H1 (cell line): ENCODE results near the gene CCL3. TPM values are rescaled to one million over a fixed set of nuclear protein-coding genes. Genes with fewer than 3 reads are reported as not detected.

Experiments used
- CTCF ChIA-PET: fragments of 300-600 bp; sonication (Branson Sonifier 250); formaldehyde crosslinking; loops from one replicate; lab custom pipeline; 2021; ENCODE audit not compliant: partially characterized antibody; lab: Charles Lee
- POLR2A ChIA-PET: fragments of 300-600 bp; sonication (Branson Sonifier 250); formaldehyde crosslinking; loops from one replicate; lab custom pipeline; 2021; ENCODE audit warnings: inconsistent platforms; ENCODE audit not compliant: partially characterized antibody; lab: Charles Lee
- DNase-seq, 2 experiments: peaks; one replicate each; pipeline versions ENCODE4 v3.0.0 to v3.0.0-alpha.2; 2010 to 2022; ENCODE audit warnings: low spot score in 2 of 2, low read depth in 1 of 2, mixed read lengths in 1 of 2
- FAIRE-seq: peaks from 2 replicates; lab custom pipeline; 2011; peaks lifted over from hg19 to GRCh38; lab: Jason Lieb, UNC
- H2AFZ ChIP-seq: 2 replicates; pipeline ENCODE4 v1.8.1; 2012; ENCODE audit warnings: low read length, inconsistent platforms
- H2AK5ac ChIP-seq: 2 replicates; pipeline ENCODE4 v1.6.1; 2013; ENCODE audit warnings: low read depth, low read length
- H2BK120ac ChIP-seq: replicated peaks from 2 replicates; pipeline ENCODE3; 2013; ENCODE audit warnings: low read depth, low read length, inconsistent platforms
- H2BK12ac ChIP-seq: 2 replicates; pipeline ENCODE4 v1.6.1; 2013; ENCODE audit warnings: low read depth, low read length
- H2BK15ac ChIP-seq: 2 replicates; pipeline ENCODE4 v1.6.1; 2013; ENCODE audit warnings: low read length
- H2BK20ac ChIP-seq: 2 replicates; pipeline ENCODE4 v1.6.1; 2013; ENCODE audit warnings: low read length
- H2BK5ac ChIP-seq: 2 replicates; pipeline ENCODE4 v1.6.1; 2013; ENCODE audit warnings: low read depth, low read length
- H3K14ac ChIP-seq: 2 replicates; pipeline ENCODE4 v1.6.1; 2013; ENCODE audit warnings: inconsistent platforms; ENCODE audit not compliant: insufficient read length
- H3K18ac ChIP-seq: 2 replicates; pipeline ENCODE4 v1.6.1; 2013; ENCODE audit warnings: low read length; ENCODE audit errors: extremely low read depth
- H3K23ac ChIP-seq: 2 replicates; pipeline ENCODE4 v1.6.1; 2013; ENCODE audit warnings: inconsistent platforms; ENCODE audit not compliant: insufficient read length
- H3K23me2 ChIP-seq: 2 replicates; pipeline ENCODE4 v1.6.1; 2013; ENCODE audit warnings: low read depth, low read length
- H3K27ac ChIP-seq: 2 replicates; pipeline ENCODE4 v1.6.1; 2011; ENCODE audit warnings: low read depth, low read length, inconsistent platforms
- H3K27me3 ChIP-seq, 4 experiments: replicated peaks in 1 of 4; 1 replicate in 1 of 4; 2 replicates in 3 of 4; pipeline versions ENCODE4 v1.6.1 to v1.8.1; 2011 to 2013; ENCODE audit warnings: low read length in 3 of 4, mild to moderate bottlenecking in 3 of 4, inconsistent platforms in 2 of 4, mixed read lengths in 2 of 4, moderate library complexity in 1 of 4; ENCODE audit not compliant: control insufficient read depth in 3 of 4, insufficient read depth in 3 of 4; ENCODE audit errors: extremely low read depth in 1 of 4
- H3K36me3 ChIP-seq, 4 experiments: 2 replicates each; pipeline versions ENCODE4 v1.6.1 to v1.8.1; 2011 to 2013; ENCODE audit warnings: mild to moderate bottlenecking in 4 of 4, low read length in 3 of 4, moderate library complexity in 2 of 4, control low read depth in 1 of 4, inconsistent platforms in 1 of 4; ENCODE audit not compliant: insufficient read depth in 4 of 4, control insufficient read depth in 2 of 4
- H3K4ac ChIP-seq: replicated peaks from 2 replicates; pipeline ENCODE3; 2013; ENCODE audit warnings: low read length, low read depth, mixed read lengths, inconsistent platforms; ENCODE audit not compliant: insufficient read length
- H3K4me1 ChIP-seq, 4 experiments: replicated peaks in 1 of 4; 1 replicate in 1 of 4; 2 replicates in 3 of 4; pipeline versions ENCODE4 v1.6.1 to v1.8.1; 2011 to 2013; ENCODE audit warnings: low read length in 3 of 4, inconsistent platforms in 2 of 4, mixed read lengths in 1 of 4; ENCODE audit not compliant: insufficient read depth in 4 of 4, control insufficient read depth in 3 of 4
- H3K4me2 ChIP-seq, 2 experiments: 2 replicates each; pipeline versions ENCODE4 v1.6.1 to v1.8.1; 2011 to 2013; ENCODE audit warnings: low read depth in 2 of 2, low read length in 2 of 2, control low read depth in 1 of 2, inconsistent platforms in 1 of 2, mild to moderate bottlenecking in 1 of 2; ENCODE audit not compliant: insufficient read depth in 1 of 2
- H3K4me3 ChIP-seq, 4 experiments: fragments of 200-600, 300-600 bp in 1 of 4; sonication (generic), shearing (Covaris generic), sonication (Bioruptor Twin) in 1 of 4; 2 replicates each; pipeline versions ENCODE4 v1.5.1 to v1.8.1; 2011 to 2016; ENCODE audit warnings: low read length in 4 of 4, low read depth in 3 of 4, control low read depth in 2 of 4, inconsistent platforms in 2 of 4, mild to moderate bottlenecking in 2 of 4, mixed read lengths in 1 of 4, moderate library complexity in 1 of 4; ENCODE audit not compliant: insufficient read depth in 2 of 4; ENCODE audit errors: extremely low read depth in 1 of 4
- H3K56ac ChIP-seq: replicated peaks from 2 replicates; pipeline ENCODE3; 2013; ENCODE audit warnings: low read depth, mild to moderate bottlenecking, mixed read lengths, low read length, inconsistent platforms; ENCODE audit not compliant: insufficient read length
- H3K79me1 ChIP-seq: 2 replicates; pipeline ENCODE4 v1.6.1; 2013; ENCODE audit warnings: low read depth, low read length, control low read depth
- H3K79me2 ChIP-seq, 2 experiments: 2 replicates each; pipeline versions ENCODE4 v1.6.1 to v1.8.1; 2012 to 2013; ENCODE audit warnings: low read length in 2 of 2, mild to moderate bottlenecking in 2 of 2, inconsistent platforms in 1 of 2; ENCODE audit not compliant: insufficient read depth in 2 of 2, control insufficient read depth in 1 of 2
- H3K9ac ChIP-seq, 4 experiments: replicated peaks in 1 of 4; 1 replicate in 1 of 4; 2 replicates in 3 of 4; pipeline versions ENCODE4 v1.6.1 to v1.8.1; 2011 to 2013; ENCODE audit warnings: low read depth in 3 of 4, low read length in 3 of 4, control low read depth in 2 of 4, mild to moderate bottlenecking in 2 of 4, moderate library complexity in 2 of 4, inconsistent platforms in 1 of 4; ENCODE audit errors: extremely low read depth in 1 of 4
- H3K9me3 ChIP-seq, 2 experiments: 2 replicates each; pipeline versions ENCODE4 v1.6.1 to v1.8.1; 2012 to 2013; ENCODE audit warnings: mild to moderate bottlenecking in 2 of 2, moderate library complexity in 2 of 2, control low read depth in 1 of 2, inconsistent platforms in 1 of 2, low read depth in 1 of 2, low read length in 1 of 2, mixed read lengths in 1 of 2; ENCODE audit not compliant: insufficient read depth in 2 of 2
- H4K20me1 ChIP-seq, 2 experiments: replicated peaks in 1 of 2; 2 replicates each; pipeline versions ENCODE3 to v1.8.1; 2011 to 2013; ENCODE audit warnings: inconsistent platforms in 2 of 2, low read length in 2 of 2, mild to moderate bottlenecking in 1 of 2; ENCODE audit not compliant: insufficient read depth in 2 of 2, control insufficient read depth in 1 of 2
- H4K5ac ChIP-seq: 2 replicates; pipeline ENCODE4 v1.6.1; 2013; ENCODE audit warnings: low read length, low read depth, mixed read lengths, inconsistent platforms; ENCODE audit not compliant: insufficient read length
- H4K8ac ChIP-seq: 2 replicates; pipeline ENCODE4 v1.8.0; 2013; ENCODE audit warnings: mild to moderate bottlenecking, moderate library complexity, low read length, inconsistent platforms; ENCODE audit not compliant: insufficient read depth; ENCODE audit errors: extremely low read depth
- H4K91ac ChIP-seq: replicated peaks from 2 replicates; pipeline ENCODE3; 2013; ENCODE audit warnings: low read length, mixed read lengths, inconsistent platforms; ENCODE audit not compliant: insufficient read length
- BACH1 ChIP-seq: IDR thresholded peaks from 2 replicates; pipeline ENCODE4 v1.6.1; 2012; ENCODE audit warnings: low read length, improper control_type of control experiment
- CBX5 ChIP-seq: fragments of 300-800, 300-1000 bp; sonication (generic); IDR thresholded peaks from 2 replicates; pipeline ENCODE4 v1.7.1; 2016; ENCODE audit warnings: antibody characterized with exemption, low read length, low read depth
- E2F6 ChIP-seq: IDR thresholded peaks from 2 replicates; pipeline ENCODE4 v1.6.1; 2012; ENCODE audit warnings: inconsistent platforms
- KDM1A ChIP-seq: fragments of 200-600, 300-600 bp; sonication (generic); IDR thresholded peaks from 2 replicates; pipeline ENCODE4 v1.7.1; 2016; ENCODE audit warnings: mild to moderate bottlenecking, low read length, borderline replicate concordance
- WGBS, 2 experiments: shearing (Covaris generic) in 1 of 2; methylation state at CpG; one replicate each; pipeline versions ENCODE4 v1.1.6 to v1.1.7; 2013 to 2015; ENCODE audit warnings: low lambda C conversion rate in 2 of 2, mixed read lengths in 2 of 2, inconsistent platforms in 1 of 2, low coverage in 1 of 2, missing lambda C conversion rate in 1 of 2; ENCODE audit not compliant: insufficient replicate concordance in 2 of 2, insufficient coverage in 1 of 2, insufficient read length in 1 of 2; ENCODE audit errors: extremely low coverage in 1 of 2, missing lambda C conversion rate in 1 of 2; 5-methylcytosine and 5-hydroxymethylcytosine counted together
- polyA plus RNA-seq, 7 experiments: library from polyadenylated mRNA; depleted of rRNA in 3 of 7; stranded (reverse) in 5 of 7; unstranded in 2 of 7; fragments of >200 nt in 5 of 7; fragments of 200-250 nt in 2 of 7; gene quantifications; 1 replicate in 5 of 7; 2 replicates in 1 of 7; 4 replicates in 1 of 7; pipeline versions ENCODE4 v1.2.1 to v1.2.3, GENCODE V29; 2011 to 2013; ENCODE audit warnings: missing spikeins in 2 of 7, mixed read lengths in 2 of 7
- total RNA-seq: library from RNA; stranded (reverse); fragmentation: NEBNext Ultra II Directional; extraction: Animal tissue kit (Norgen Biotek cat#: 25700); gene quantifications from 2 replicates; pipeline ENCODE4 v1.2.1, GENCODE V29; 2021

Gene CCL3
- total and polyA plus RNA-seq, 2 of the 8 experiments (the other 6 are each of a cell fraction or from before 2014, with no cell fraction given) = not detected

- Histone ChIP-seq H3K23ac (no peak within 1 kb of the TSS), H3K18ac (no peak within 1 kb of the TSS)
- FAIRE-seq = no peak
Measured at GRCh38 chr17:36063786-36064541, 26.0 kb downstream of the CCL3 start, which contains the start of gene CCL18. Gene CCL18 (plus strand): TSS chr17:36064272. CDS start chr17:36064343, 71 bp downstream.

More at GRCh38 chr17:36063786-36064541, 26.0 kb downstream of the CCL3 start, which contains the start of gene CCL18:
- no peaks in the 10 kb centered on the region for H3K79me1 ChIP-seq
- H3K9ac ChIP-seq = no peak within 1 kb of the TSS
- H3K56ac ChIP-seq = no peak within 1 kb of the TSS
- H2BK12ac ChIP-seq = no peak within 1 kb of the TSS
- TF ChIP-seq E2F6 (no peak), CBX5 (no peak), BACH1 (no peak), KDM1A (no peak)
- no peaks in the 10 kb centered on the region; a peak in 1 of 7 replicates for H3K27me3 ChIP-seq
- no peak within 1 kb of the TSS for H2BK20ac ChIP-seq
- H3K4me1 ChIP-seq = no peaks in the 10 kb centered on the region
- H2BK5ac ChIP-seq = no peak within 1 kb of the TSS
- ChIA-PET POLR2A (no interaction called here), CTCF (interaction anchor here (1.0 kb wide), 1 partner anchor 9 kb away, joined by 6 read pairs; no protein-coding TSS in a partner anchor)
- H4K91ac ChIP-seq = no peak within 1 kb of the TSS
- WGBS, 2 experiments = 80% methylated on average over 5 of the region's 5 CpGs; no CpG with 5 or more reads in 1 of the 2 experiments
- H3K27ac ChIP-seq = no peak within 1 kb of the TSS
- no peak within 1 kb of the TSS for H2AK5ac ChIP-seq
- H3K23me2 ChIP-seq = no peaks in the 10 kb centered on the region
- no peak within 1 kb of the TSS for H3K4me3 ChIP-seq
- H2BK120ac ChIP-seq = no peak within 1 kb of the TSS
- DNase-seq = no peak
- no peak within 1 kb of the TSS for H4K8ac ChIP-seq
- H3K4ac ChIP-seq = no peak within 1 kb of the TSS
- H3K4me2 ChIP-seq = no peak within 1 kb of the TSS
- H3K36me3 ChIP-seq = no peaks in the 10 kb centered on the region
- H4K20me1 ChIP-seq = no peaks in the 10 kb centered on the region
- H3K79me2 ChIP-seq = no peaks in the 10 kb centered on the region
- H3K9me3 ChIP-seq = no peaks in the 10 kb centered on the region
- H2BK15ac ChIP-seq = no peak within 1 kb of the TSS
- no peak within 1 kb of the TSS for H2AFZ ChIP-seq
- H3K14ac ChIP-seq = no peak within 1 kb of the TSS
- H4K5ac ChIP-seq = no peak within 1 kb of the TSS
